MM.1S (cell line): ENCODE measurements around the gene NDOR1.

Experiments
- DNase-seq: peaks from one replicate; pipeline ENCODE4 v3.0.0-alpha.2; 2015
- H2AFZ ChIP-seq: fragments of 300-600 bp; sonication (generic); 2 replicates; pipeline ENCODE4 v1.6.0; 2016; ENCODE audit warnings: antibody characterized with exemption, low read length
- H3F3A ChIP-seq: fragments of 300-600 bp; sonication (generic); 2 replicates; pipeline ENCODE4 v1.6.1; 2016; ENCODE audit warnings: mild to moderate bottlenecking, antibody characterized with exemption, low read length, moderate library complexity, mixed read lengths; ENCODE audit not compliant: insufficient read depth
- H3K27ac ChIP-seq: fragments of 300-600 bp; sonication (generic); 2 replicates; pipeline ENCODE4 v1.5.1; 2016; ENCODE audit warnings: mild to moderate bottlenecking, low read length
- H3K27me3 ChIP-seq: fragments of 300-600 bp; sonication (generic); replicated peaks from 2 replicates; pipeline ENCODE4 v1.6.0; 2016; ENCODE audit warnings: low read length; ENCODE audit not compliant: insufficient read depth
- H3K36me3 ChIP-seq: fragments of 300-600 bp; sonication (generic); replicated peaks from 2 replicates; pipeline ENCODE4 v1.6.1; 2016; ENCODE audit warnings: mild to moderate bottlenecking, low read length, mixed read lengths; ENCODE audit not compliant: insufficient read depth
- H3K4me1 ChIP-seq: fragments of 300-600 bp; sonication (generic); 2 replicates; pipeline ENCODE4 v1.6.1; 2016; ENCODE audit warnings: low read length, mixed read lengths
- H3K4me2 ChIP-seq: fragments of 300-600 bp; sonication (generic); 2 replicates; pipeline ENCODE4 v1.6.0; 2016; ENCODE audit warnings: low read depth, low read length
- H3K4me3 ChIP-seq: fragments of 300-600 bp; sonication (generic); 2 replicates; pipeline ENCODE4 v1.5.1; 2016; ENCODE audit warnings: low read length, mixed read lengths
- H3K79me2 ChIP-seq: fragments of 300-600 bp; sonication (generic); 2 replicates; pipeline ENCODE4 v1.6.1; 2016; ENCODE audit warnings: mixed run types, low read length, mixed read lengths
- H3K9ac ChIP-seq: fragments of 300-600 bp; sonication (generic); 2 replicates; pipeline ENCODE4 v1.6.1; 2016; ENCODE audit warnings: low read length, mixed read lengths
- H3K9me2 ChIP-seq: fragments of 300-600 bp; sonication (generic); replicated peaks from 2 replicates; pipeline ENCODE4 v1.6.1; 2016; ENCODE audit warnings: mild to moderate bottlenecking, low read length, mixed read lengths; ENCODE audit not compliant: insufficient read depth
- H3K9me3 ChIP-seq: fragments of 300-600 bp; sonication (generic); replicated peaks from 2 replicates; pipeline ENCODE4 v1.6.1; 2016; ENCODE audit warnings: mild to moderate bottlenecking, low read length, mixed read lengths; ENCODE audit not compliant: insufficient read depth
- H4K20me1 ChIP-seq: fragments of 300-600 bp; sonication (generic); 2 replicates; pipeline ENCODE4 v1.6.1; 2016; ENCODE audit warnings: mild to moderate bottlenecking, low read length, moderate library complexity, mixed read lengths; ENCODE audit not compliant: insufficient read depth
- EZH2 ChIP-seq: fragments of 300-600 bp; sonication (generic); optimal IDR thresholded peaks from 2 replicates; pipeline ENCODE3; 2017; ENCODE audit warnings: low read depth, mild to moderate bottlenecking, antibody characterized with exemption, low read length, mixed read lengths
- EZH2phosphoT487 ChIP-seq: fragments of 300-600 bp; sonication (generic); IDR thresholded peaks from 2 replicates; pipeline ENCODE4 v1.6.1; 2018; ENCODE audit warnings: antibody characterized with exemption, low read length
- TF ChIP-seq, protein P1 (sequence below): fragments of 300-600 bp; sonication (generic); IDR thresholded peaks from 2 replicates; pipeline ENCODE4 v1.5.1; 2016; ENCODE audit warnings: antibody characterized with exemption, low read length, mixed read lengths

The NDOR1 gene

DNA sequence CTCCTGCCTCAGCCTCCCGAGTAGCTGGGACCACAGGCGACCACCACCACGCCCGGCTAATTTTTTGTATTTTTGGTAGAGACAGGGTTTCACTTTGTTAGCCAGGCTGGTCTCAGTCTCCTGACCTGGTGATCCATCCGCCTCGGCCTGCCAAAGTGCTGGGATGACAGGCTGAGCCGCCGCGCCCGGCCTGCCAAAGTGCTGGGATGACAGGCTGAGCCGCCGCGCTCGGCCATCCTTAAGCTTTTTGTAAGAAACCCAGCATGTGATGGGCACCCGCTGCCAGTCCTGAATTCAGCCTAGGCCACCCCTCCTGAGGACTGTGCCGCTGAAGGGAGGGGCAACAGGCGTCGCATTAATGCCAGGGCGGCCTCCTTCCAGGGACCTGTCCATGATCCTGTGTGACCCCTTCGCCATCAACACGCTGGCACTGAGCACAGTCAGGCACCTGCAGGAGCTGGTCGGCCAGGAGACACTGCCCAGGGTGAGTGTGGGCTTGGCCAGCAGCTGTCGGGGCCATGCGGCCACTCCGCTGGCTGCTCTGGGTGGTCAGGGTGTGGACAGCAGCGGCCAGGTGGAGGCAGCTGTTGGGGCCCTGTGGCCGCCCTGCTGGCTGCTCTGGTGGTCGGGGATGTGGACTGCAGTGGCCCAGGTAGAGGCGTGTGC lies 60.1 kb downstream of the NDOR1 start:
- no peaks in the 10 kb centered on the region for H4K20me1 ChIP-seq
- H2AFZ ChIP-seq, result no peak overlapping the region
- H3K9me2 ChIP-seq, result no peaks in the 10 kb centered on the region
- H3K9me3 ChIP-seq, result no peaks in the 10 kb centered on the region
- TF ChIP-seq, protein P1, sequence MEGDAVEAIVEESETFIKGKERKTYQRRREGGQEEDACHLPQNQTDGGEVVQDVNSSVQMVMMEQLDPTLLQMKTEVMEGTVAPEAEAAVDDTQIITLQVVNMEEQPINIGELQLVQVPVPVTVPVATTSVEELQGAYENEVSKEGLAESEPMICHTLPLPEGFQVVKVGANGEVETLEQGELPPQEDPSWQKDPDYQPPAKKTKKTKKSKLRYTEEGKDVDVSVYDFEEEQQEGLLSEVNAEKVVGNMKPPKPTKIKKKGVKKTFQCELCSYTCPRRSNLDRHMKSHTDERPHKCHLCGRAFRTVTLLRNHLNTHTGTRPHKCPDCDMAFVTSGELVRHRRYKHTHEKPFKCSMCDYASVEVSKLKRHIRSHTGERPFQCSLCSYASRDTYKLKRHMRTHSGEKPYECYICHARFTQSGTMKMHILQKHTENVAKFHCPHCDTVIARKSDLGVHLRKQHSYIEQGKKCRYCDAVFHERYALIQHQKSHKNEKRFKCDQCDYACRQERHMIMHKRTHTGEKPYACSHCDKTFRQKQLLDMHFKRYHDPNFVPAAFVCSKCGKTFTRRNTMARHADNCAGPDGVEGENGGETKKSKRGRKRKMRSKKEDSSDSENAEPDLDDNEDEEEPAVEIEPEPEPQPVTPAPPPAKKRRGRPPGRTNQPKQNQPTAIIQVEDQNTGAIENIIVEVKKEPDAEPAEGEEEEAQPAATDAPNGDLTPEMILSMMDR, result no peak
- no peak for TF ChIP-seq EZH2phosphoT487
- no peak for TF ChIP-seq EZH2
- peaks cover 8% of the 10 kb centered on the region; the same call in 1 of the 2 replicates for H3K79me2 ChIP-seq
- DNase-seq, result no peak
- H3F3A ChIP-seq, result peaks cover 8% of the 10 kb centered on the region; the same call in 1 of the 2 replicates
- no peak overlapping the region for H3K9ac ChIP-seq
- peaks cover 20% of the 10 kb centered on the region for H3K4me1 ChIP-seq
- H3K4me3 ChIP-seq, result no peak overlapping the region
- H3K4me2 ChIP-seq, result no peak overlapping the region
- no peaks in the 10 kb centered on the region for H3K36me3 ChIP-seq
- H3K27me3 ChIP-seq, result no peaks in the 10 kb centered on the region
- H3K27ac ChIP-seq, result no peak overlapping the region

DNA sequence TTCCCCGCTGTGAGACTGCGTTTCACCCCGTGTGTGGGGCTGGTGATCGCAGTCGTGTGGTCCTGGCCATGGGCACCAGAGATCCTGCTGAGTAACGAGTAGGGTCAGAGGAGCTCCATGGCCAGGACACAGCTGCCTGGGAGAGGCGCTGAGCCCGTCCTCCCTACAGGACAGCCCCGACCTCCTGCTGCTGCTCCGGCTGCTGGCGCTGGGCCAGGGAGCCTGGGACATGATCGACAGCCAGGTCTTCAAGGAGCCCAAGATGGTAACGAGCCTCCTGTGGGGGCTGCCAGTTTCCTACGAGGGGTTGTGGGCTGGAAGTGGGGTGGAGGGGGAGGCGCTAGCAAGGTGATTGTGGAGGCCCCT lies 60.6 kb downstream of the NDOR1 start:
- no peaks in the 10 kb centered on the region for H4K20me1 ChIP-seq
- no peaks in the 10 kb centered on the region for H3K36me3 ChIP-seq
- peaks cover 20% of the 10 kb centered on the region for H3K4me1 ChIP-seq

More for the DNA sequence above, 60.6 kb downstream of the NDOR1 start:
- Histone ChIP-seq H3K9ac (no peak overlapping the region), H3F3A (peaks cover 8% of the 10 kb centered on the region; the same call in 1 of the 2 replicates), H3K27ac (no peak overlapping the region), H3K4me3 (no peak overlapping the region), H3K9me3 (no peaks in the 10 kb centered on the region), H3K79me2 (peaks cover 8% of the 10 kb centered on the region; the same call in 1 of the 2 replicates), H2AFZ (no peak overlapping the region), H3K4me2 (no peak overlapping the region), H3K27me3 (no peaks in the 10 kb centered on the region), H3K9me2 (no peaks in the 10 kb centered on the region)
- TF ChIP-seq EZH2phosphoT487 (no peak), EZH2 (no peak)
- TF ChIP-seq, protein P1, result no peak
- DNase-seq, result no peak
